Ishikawa (cell line): Measurements from ENCODE around the gene MTUS2.

Experiments
- CEBPB ChIP-seq: IDR thresholded peaks from 2 replicates; pipeline ENCODE4 v1.6.1; 2012
- EP300 ChIP-seq: IDR thresholded peaks from 2 replicates; pipeline ENCODE4 v1.6.1; 2012; ENCODE audit warnings: borderline replicate concordance
- MAX ChIP-seq: IDR thresholded peaks from 2 replicates; pipeline ENCODE4 v1.6.1; 2012
- YY1 ChIP-seq: IDR thresholded peaks from 2 replicates; pipeline ENCODE4 v1.6.1; 2012; ENCODE audit warnings: low read depth

- TF ChIP-seq YY1 (no peak), CEBPB (no peak), EP300 (no peak), MAX (no peak)
Measured at GRCh38 chr13:29521336-29521735, 701.2 kb downstream of the MTUS2 start.
